ENCODE results near the gene SYT14. TPM values are rescaled to one million over a fixed set of nuclear protein-coding genes. Genes with fewer than 3 reads are reported as not detected.

SYT14 gene
- total RNA-seq, 1 donor from 2014 or later = 0.16 TPM

- H3K4me3 Mint-ChIP-seq (ENCODE audit: unreplicated experiment) = no peak overlapping the region
- no peaks in the 10 kb centered on the region for H3K4me1 Mint-ChIP-seq (ENCODE audit: unreplicated experiment)
- peaks cover 14% of the 10 kb centered on the region for H3K27me3 Mint-ChIP-seq (ENCODE audit: unreplicated experiment)
- H3K27ac Mint-ChIP-seq (ENCODE audit: unreplicated experiment) = no peak overlapping the region
- no peaks in the 10 kb centered on the region for H3K36me3 Mint-ChIP-seq (ENCODE audit: unreplicated experiment)
- no peak for DNase-seq (ENCODE audit: extremely low spot score, unreplicated experiment)
- no peak for TF ChIP-seq CTCF (IDR thresholded peaks at IDR 0.05)
- no peaks in the 10 kb centered on the region for H3K9me3 Mint-ChIP-seq (ENCODE audit: unreplicated experiment)
Measured at GRCh38 chr1:210076620-210077019, 138.6 kb downstream of the SYT14 start.

- no peaks in the 10 kb centered on the region for H3K36me3 Mint-ChIP-seq (ENCODE audit: unreplicated experiment)
- TF ChIP-seq CTCF (IDR thresholded peaks at IDR 0.05) = no peak
- DNase-seq (ENCODE audit: extremely low spot score, unreplicated experiment) = no peak
Measured at GRCh38 chr1:210081494-210081893, 143.5 kb downstream of the SYT14 start.

GRCh38 chr1:210085359-210085758 is 147.3 kb downstream of the SYT14 start:
- H3K9me3 Mint-ChIP-seq (ENCODE audit: unreplicated experiment) = no peaks in the 10 kb centered on the region
- no peak for DNase-seq (ENCODE audit: extremely low spot score, unreplicated experiment)
- no peaks in the 10 kb centered on the region for H3K4me1 Mint-ChIP-seq (ENCODE audit: unreplicated experiment)
- H3K4me3 Mint-ChIP-seq (ENCODE audit: unreplicated experiment) = no peak overlapping the region
- H3K36me3 Mint-ChIP-seq (ENCODE audit: unreplicated experiment) = no peaks in the 10 kb centered on the region
- peaks cover 18% of the 10 kb centered on the region for H3K27me3 Mint-ChIP-seq (ENCODE audit: unreplicated experiment)
- TF ChIP-seq CTCF (IDR thresholded peaks at IDR 0.05) = no peak
- no peak overlapping the region for H3K27ac Mint-ChIP-seq (ENCODE audit: unreplicated experiment)

More at GRCh38 chr1:210081494-210081893, 143.5 kb downstream of the SYT14 start:
- no peak overlapping the region for H3K27ac Mint-ChIP-seq (ENCODE audit: unreplicated experiment)
- no peaks in the 10 kb centered on the region for H3K4me1 Mint-ChIP-seq (ENCODE audit: unreplicated experiment)
- no peaks in the 10 kb centered on the region for H3K9me3 Mint-ChIP-seq (ENCODE audit: unreplicated experiment)
- H3K27me3 Mint-ChIP-seq (ENCODE audit: unreplicated experiment) = peaks cover 22% of the 10 kb centered on the region
- H3K4me3 Mint-ChIP-seq (ENCODE audit: unreplicated experiment) = no peak overlapping the region

GRCh38 chr1:210087058-210087457 is 149.0 kb downstream of the SYT14 start:
- no peak for TF ChIP-seq CTCF (IDR thresholded peaks at IDR 0.05)
- peaks cover 19% of the 10 kb centered on the region for H3K27me3 Mint-ChIP-seq (ENCODE audit: unreplicated experiment)
- H3K9me3 Mint-ChIP-seq (ENCODE audit: unreplicated experiment) = no peaks in the 10 kb centered on the region
- H3K36me3 Mint-ChIP-seq (ENCODE audit: unreplicated experiment) = no peaks in the 10 kb centered on the region
- H3K27ac Mint-ChIP-seq (ENCODE audit: unreplicated experiment) = no peak overlapping the region
- no peaks in the 10 kb centered on the region for H3K4me1 Mint-ChIP-seq (ENCODE audit: unreplicated experiment)
- DNase-seq (ENCODE audit: extremely low spot score, unreplicated experiment) = no peak
- no peak overlapping the region for H3K4me3 Mint-ChIP-seq (ENCODE audit: unreplicated experiment)

GRCh38 chr1:210089855-210090254 is 151.8 kb downstream of the SYT14 start:
- Mint-ChIP-seq H3K4me3 (ENCODE audit: unreplicated experiment) (no peak overlapping the region), H3K36me3 (ENCODE audit: unreplicated experiment) (no peaks in the 10 kb centered on the region), H3K27me3 (ENCODE audit: unreplicated experiment) (peaks cover 23% of the 10 kb centered on the region), H3K9me3 (ENCODE audit: unreplicated experiment) (no peaks in the 10 kb centered on the region), H3K27ac (ENCODE audit: unreplicated experiment) (no peak overlapping the region), H3K4me1 (ENCODE audit: unreplicated experiment) (no peaks in the 10 kb centered on the region)
- no peak for TF ChIP-seq CTCF (IDR thresholded peaks at IDR 0.05)
- no peak for DNase-seq (ENCODE audit: extremely low spot score, unreplicated experiment)

All from osteocyte (in vitro differentiated cells).